Bone marrow (tissue), 2 donors: ENCODE data around the gene VN1R5.

Experiments
- DNase-seq, 2 donors: peaks; one replicate each; lab custom pipeline; 2025; lab: John Stamatoyannopoulos, UW

Gene VN1R5

GRCh38 chr1:247300491-247301175 is 44.8 kb downstream of the VN1R5 start:
- DNase-seq, result no peak

- DNase-seq, result no peak
Observed at GRCh38 chr1:247301176-247301540, 45.3 kb downstream of the VN1R5 start.

GRCh38 chr1:247303216-247303615 is 47.3 kb downstream of the VN1R5 start:
- DNase-seq, result no peak

- DNase-seq, result no peak
Observed at GRCh38 chr1:247304031-247304430, 48.2 kb downstream of the VN1R5 start.
